HG02943 (cell line): ENCODE measurements around the gene SLC15A3.

Source experiments
- ATAC-seq: cut with Tn5 transposase; IDR thresholded peaks from one replicate; pipeline ENCODE4 v1.9.1; 2021; ENCODE audit warnings: mild to moderate bottlenecking, low read depth, moderate library complexity; ENCODE audit not compliant: unreplicated experiment

The SLC15A3 gene

DNA sequence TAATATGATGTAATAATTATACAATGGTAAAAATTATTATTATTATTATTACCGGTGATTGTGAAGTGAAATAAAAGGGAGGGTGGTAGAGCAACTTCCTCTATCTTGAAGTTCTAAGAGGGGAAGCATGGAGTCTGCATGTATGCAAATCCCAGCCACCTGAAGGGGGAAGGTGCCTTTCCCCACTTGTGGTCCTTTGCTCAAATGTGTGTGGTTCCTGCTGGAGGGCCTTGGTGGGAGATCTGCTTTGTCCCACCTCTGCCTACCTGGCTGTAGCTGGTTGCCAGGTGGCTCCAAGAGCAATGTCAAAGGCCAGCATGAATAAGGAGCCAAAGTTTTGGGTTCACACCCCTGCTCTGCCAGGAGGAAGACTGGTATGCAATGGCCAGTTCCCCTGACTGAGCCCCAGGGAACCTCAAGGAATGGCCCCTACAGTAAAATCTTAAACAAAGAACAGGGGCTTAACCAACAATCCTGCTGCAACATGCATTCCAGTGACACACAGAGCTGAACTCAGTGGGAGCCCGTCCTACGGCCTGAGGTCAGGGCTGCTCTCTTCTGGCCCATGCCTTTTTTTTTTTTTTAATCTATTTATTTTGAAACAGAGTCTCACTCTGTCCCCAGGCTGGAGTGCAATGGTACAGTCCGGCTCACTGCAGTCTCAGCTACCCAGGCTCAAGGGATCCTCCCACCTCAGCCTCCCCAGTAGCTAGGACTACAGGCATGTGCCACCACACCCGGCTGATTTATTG lies 19.2 kb downstream of the SLC15A3 start:
- no peak for ATAC-seq

DNA sequence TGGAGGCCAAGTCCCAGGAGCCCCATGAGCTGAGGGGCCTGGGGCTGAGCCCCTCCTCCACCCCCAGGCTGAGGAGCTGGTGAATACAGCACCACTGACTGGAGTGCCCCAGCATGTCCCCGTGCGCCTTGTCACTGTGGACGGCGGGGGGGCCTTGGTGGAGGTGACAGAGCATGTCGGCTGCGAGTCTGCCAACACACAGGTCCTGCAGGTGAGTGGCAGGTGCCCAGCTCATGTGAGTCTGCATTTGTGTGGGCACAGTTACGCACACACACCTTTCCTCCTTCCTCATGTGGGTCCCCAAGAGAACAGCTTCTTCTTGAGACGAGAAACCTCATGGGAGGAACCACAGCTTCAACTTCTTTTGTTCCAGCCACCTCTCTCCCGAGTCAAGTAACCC lies 20.1 kb downstream of the SLC15A3 start:
- ATAC-seq = no peak

DNA sequence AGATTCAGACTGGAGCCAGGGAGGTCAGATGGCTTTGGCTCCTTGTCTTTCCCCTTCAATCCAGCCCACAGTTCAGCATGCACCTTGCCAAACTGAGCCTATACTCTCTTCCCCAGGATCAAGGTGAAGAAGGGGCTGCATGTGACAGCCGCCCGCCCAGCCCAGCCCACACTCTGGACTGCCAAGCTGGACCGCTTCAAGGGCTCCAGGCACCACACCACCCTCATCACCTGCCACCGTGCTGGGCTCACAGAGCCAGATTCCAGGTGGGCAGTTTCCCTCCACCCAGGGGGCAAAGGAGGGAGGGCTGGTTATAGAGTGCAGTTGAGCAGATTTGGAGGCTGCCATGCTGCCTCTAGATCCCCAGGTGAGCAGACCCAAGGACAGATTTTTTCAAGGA lies 21.6 kb downstream of the SLC15A3 start:
- no peak for ATAC-seq

DNA sequence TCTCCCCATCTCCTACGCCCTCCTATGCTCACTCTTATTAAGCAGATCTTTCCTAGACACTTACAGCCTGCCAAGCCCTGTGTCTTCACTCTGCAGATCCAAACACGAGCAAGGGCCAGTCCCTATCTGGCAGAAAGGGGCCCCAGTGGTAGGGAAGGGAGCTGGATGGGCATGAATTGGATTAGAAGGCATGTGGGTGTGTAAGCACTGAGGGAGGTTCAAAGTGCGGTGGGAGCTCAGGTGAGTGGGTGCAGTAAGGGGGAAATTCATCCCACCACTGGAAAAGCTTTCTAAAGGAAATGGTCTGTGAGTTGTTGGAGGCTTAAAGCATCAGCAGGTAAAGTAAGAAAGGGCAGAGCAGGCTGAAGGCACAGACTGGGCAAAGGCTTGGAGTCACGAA lies 22.2 kb downstream of the SLC15A3 start:
- ATAC-seq = no peak

DNA sequence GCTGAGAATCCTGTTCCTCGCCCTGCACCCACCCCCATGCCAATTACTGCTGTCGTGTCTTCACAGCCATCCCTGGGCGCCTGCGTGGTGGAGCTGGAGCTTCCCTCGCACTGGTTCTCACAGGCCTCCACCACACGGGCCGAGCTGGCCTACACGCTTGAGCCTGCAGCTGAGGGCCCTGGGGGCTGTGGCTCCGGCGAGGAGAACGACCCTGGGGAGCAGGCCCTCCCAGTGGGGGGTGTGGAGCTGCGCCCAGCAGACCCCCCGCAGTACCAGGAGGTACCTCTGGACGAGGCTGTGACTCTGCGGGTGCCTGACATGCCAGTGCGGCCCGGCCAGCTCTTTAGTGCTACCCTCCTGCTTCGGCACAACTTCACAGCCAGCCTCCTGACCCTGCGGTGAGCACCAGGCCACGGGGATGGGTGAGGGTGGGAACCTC lies 23.4 kb downstream of the SLC15A3 start:
- no peak for ATAC-seq

DNA sequence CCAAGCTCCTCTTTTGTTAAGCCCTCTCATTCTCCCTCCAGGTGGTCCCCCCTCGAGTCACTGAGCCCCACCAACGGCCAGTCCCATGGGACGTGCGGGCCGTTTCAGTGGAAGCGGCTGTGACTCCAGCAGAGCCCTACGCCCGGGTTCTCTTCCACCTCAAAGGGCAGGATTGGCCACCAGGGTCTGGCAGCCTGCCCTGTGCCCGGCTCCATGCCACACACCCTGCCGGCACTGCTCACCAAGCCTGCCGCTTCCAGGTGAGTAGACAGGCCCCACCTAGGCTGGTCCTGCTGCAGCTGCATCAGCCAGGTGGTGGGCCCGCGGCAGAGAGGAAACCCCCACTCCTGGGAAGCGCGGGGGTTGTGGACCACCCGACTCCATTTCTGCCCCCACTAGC lies 24.4 kb downstream of the SLC15A3 start:
- no peak for ATAC-seq

DNA sequence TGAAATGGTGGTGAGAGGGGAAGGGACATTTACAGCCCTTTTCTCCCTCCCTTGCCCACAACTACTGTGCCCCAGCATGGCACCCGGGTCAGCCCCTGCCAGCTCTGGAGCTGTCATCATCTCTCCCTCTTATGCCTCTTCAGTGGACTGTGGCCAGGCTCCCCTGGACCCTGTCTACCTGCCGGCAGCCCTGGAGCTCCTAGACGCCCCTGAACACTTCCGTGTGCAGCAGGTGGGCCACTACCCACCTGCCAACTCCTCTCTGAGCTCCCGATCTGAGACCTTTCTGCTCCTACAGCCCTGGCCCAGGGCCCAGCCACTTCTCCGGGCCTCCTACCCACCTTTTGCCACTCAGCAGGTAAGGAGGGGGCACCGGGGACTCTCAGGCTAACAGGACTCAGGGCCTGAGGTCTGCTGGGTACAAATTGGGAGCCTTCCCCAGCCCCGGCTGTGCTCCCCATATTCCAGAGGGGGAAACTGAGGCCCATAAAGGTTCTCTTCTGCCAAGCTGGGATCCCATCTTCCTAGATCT lies 24.8 kb downstream of the SLC15A3 start:
- ATAC-seq = no peak

DNA sequence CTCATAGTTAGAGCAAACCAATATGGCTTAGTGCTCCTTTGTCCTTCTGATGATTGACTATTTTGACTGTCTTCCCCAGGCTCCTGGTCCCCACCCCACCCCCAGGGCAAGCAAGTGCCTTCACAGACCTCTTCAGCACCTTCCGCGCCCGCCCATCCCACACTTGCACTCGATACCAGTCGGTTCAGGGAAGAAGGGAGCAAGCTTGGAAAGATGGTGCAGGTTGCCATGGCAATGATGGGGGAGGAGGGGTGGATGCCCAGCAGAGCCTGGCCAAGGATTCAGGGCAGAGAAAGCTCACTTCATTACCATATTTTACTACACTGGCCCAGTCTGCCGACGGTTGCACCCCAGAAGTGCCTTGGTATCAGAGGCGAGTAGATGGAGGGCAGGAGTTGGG lies 25.5 kb downstream of the SLC15A3 start:
- ATAC-seq = no peak

DNA sequence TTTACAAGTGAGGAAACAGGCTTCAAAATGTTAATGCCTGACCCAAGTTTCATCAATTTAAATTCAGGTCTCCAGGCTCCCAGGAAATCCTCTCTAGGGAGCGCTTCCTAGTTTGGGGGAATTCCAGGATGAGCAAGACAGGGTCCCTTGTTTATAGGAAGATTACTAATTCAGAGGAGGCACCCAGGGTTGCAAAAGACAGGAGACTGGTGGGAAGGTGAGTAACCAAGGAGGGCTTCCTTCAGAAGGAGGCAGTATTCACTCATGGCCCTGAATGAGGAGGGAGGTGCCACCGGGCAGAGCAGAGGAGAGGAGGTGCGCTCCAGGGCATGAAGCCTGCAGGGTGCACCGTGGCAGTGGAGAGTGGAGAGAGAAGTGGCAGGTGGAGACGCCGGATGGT lies 26.1 kb downstream of the SLC15A3 start:
- no peak for ATAC-seq

DNA sequence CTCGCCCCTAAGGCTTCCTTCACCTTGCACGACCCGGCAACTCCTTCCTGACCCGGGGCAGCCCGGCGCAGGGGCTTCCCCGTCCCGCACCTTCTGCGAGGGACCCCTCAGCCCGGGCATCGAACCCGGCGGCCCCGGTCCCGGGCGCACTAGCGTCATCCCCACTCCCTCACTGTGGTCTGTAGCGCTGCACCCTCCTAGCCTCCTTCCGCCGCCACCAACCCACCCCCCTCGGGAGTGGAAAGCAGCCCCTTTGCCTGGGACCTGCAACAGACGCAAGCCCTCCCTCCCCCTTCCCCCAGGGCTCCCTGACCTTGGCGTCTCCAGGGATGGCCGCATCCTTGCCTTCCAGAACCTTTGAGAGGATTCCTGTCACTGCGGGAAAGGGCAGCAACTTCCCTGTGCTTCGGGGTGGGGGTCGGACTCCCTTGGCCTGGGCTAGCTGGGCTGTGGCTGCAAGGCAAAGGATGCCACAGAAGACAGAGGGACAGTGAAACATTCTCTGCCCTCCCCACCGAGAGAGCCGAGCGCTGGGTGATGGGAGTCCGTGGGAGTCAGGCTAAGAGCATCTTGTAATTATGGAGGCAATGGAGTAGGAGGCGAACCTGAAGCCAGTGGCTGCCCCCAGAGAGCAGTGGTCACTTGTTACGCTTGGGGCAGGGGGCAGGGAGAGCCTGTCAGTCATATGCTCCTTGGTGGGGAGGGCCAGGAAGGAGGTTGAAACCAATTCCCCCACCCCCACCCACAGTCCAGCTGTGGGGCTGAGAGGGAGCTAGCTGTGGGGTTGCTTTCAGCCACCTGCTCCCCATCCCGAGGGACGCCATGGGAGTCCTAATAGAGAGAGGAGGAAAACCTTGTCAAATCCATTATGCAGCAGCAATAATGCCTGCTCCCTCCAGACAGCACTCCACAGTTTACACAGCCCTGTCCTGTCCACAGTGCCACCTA lies 26.8 kb downstream of the SLC15A3 start:
- no peak for ATAC-seq

DNA sequence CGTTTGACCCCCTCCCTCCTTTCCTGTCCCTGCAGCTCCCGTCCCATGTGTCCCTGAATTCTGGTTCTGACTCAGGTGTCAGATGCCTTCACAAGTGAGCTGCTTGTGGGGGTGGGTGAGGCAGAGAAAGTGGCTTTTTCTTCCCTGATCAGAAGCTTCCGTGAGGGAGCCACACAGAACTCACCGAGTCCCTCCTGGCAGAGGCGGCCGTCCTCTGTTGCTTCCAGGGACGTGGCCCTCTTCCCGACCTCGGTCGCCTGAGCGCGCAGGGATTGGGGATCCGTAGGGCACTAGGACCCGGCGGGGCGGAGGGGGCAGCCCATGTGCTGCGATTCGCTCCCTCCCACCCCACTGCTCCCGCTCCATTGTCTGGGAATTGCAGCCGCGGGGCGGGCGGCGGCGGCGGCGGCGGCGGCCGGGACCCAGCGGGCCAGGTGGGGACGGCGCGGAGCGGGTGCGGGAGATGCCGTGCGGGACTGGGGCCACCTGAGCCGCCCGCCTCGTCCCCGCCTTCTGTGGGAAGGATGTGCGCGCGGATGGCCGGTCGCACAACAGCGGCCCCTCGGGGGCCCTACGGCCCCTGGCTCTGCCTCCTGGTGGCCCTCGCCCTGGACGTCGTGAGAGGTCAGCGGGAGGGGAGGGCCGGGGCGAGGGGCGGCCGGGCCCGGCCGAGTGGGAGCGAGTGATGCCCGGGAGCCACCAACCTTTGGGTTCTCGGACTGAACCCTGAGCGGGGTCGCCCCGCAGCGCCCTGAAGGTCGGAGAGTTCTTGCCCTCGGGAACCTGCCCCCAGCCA lies 27.7 kb downstream of the SLC15A3 start, which contains the start of gene TMEM132A:
TSS of gene TMEM132A (plus strand) at position 351 of the 796 bp plus-strand sequence. CDS start at position 525, 174 bp downstream.
- ATAC-seq = no peak

DNA sequence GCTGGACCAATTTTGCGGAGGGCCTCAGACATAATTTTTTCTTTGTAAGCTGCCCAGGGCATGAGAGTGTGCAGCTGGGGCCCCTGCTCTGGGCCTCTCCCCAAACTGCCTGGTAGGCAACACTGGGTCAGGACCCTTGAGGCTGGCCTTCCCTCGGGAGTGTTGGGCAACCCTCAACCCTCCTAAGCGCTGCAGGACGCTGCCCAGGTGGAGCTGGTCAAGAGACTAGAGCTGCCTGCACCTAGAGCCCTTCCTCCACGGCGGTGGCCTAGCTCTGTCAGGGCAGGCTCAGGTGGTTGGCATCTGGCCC lies 28.2 kb downstream of the SLC15A3 start:
- no peak for ATAC-seq

DNA sequence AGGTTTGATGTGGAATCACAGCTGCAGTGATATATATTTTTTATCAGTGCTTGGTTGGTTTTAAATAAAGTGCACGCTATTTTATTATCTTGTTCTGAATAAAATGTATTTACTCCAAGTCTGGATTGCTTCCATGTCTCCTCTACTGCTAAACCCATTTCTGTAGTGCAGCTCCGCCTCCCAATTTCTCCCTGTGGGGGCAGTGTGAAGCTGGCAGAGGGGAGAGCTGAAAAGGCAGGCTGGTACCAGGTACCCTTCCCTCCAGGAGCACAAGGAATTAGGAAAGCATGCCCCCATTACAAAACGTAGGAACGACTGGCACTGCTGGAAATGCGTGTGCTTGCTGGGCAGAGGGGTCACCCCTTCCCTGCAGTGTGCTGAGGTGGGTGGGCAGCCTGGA lies 28.6 kb downstream of the SLC15A3 start:
- no peak for ATAC-seq

DNA sequence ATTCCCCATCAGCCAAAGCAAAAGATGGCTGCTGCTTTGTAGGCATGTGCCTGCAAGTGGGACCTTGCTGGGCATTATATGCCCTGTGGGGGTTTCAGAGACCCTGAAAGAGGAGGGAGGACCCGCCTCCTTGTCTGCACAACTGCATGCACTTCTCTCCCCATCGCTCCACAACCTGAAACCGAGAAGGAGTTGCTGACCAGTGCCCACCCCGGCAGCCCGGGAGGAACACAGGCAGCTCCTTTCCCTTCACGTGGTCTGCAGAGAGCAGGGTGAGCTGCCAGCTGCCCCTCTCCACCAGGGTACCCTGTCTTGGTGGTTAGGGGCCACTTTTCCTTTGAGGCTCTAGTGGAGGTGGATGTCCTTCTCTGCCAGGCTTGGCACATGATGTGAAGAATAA lies 29.1 kb downstream of the SLC15A3 start:
- no peak for ATAC-seq

DNA sequence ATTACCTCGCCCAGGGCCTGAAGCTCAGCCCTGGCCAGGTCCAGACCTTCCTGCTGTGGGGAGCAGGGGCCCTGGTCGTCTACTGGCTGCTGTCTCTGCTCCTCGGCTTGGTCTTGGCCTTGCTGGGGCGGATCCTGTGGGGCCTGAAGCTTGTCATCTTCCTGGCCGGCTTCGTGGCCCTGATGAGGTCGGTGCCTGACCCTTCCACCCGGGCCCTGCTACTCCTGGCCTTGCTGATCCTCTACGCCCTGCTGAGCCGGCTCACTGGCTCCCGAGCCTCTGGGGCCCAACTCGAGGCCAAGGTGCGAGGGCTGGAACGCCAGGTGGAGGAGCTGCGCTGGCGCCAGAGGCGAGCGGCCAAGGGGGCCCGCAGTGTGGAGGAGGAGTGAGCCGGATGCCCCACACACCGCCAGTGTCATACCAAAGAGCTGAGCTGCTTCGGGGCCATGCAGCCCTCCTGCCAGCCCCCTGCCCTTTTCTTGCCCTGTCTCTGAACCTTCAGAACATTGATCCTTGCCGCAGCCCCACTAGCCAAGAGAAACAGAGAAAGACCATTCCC lies 30.1 kb downstream of the SLC15A3 start:
- ATAC-seq = no peak

DNA sequence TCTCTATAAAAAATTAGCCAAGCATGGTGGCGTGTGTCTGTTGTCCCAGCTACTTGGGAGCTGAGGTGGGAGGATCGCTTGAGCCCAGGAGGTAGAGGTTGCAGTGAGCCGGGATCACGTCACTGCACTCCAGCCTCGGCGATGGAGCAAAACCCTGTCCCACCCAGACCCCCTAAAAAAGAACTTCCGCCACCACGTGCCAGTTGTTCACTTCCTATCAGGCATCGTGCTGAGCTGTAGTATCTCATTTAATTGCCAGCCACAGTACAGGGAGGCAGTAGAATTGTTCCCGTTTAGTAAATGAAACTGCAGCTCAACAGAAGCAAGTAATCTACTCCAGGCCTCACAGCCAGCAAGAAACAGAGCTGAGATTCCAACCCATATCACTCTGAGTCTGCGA lies 30.7 kb downstream of the SLC15A3 start:
- no peak for ATAC-seq

DNA sequence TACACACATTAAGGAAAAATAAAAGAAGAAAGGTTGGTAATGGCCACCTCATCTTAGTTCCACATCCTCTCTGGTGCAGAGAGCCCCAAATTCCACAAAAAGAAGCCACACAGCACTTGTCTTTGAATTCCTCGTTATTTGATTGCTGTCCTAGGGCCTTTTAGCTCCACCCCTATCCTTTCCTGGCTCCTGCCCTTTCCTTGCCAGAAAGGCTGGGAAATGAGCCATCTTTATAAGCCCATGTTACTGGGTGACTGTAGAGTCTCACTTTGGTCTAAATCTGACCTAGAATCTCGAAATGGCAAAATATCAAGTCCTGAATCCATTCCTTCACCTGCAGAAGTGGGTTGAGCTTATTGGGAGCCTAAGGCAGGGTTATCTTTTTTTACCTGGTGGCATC lies 32.0 kb downstream of the SLC15A3 start:
- ATAC-seq = no peak

DNA sequence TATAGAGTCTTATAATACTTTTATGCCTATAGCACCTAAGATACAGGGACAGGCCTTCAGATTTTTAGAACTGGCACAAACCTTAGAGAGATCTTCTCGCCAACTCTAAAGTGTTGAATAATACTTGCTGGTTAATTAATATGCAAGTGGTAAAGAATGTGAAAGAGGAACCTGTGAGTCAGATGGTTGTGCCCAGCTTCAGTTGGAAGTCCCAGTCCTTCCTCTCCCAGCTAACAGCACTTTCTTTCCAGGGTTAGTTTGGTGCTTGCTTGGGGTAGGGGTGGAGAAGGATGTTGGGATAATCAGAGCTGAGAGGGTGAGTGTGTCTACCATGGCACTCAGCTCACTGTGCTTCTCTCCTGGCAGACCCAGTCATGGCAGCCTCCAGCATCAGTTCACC lies 32.7 kb downstream of the SLC15A3 start:
- ATAC-seq = no peak

DNA sequence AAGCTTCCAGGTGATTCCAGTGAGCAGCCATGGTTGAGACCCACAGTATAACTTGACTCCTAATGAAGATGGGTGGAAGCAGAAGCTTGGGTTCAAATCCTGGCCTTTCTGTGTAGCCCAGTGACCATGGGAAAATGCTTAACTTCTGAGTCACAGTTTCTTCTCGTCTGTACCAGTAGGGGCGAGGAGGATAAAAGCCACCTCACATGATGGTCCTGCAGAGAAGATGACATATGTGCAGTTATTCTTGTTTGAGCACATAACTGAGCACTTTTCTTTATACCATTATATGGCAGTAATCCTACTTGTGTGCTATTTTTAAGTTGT lies 33.1 kb downstream of the SLC15A3 start:
- ATAC-seq = no peak

DNA sequence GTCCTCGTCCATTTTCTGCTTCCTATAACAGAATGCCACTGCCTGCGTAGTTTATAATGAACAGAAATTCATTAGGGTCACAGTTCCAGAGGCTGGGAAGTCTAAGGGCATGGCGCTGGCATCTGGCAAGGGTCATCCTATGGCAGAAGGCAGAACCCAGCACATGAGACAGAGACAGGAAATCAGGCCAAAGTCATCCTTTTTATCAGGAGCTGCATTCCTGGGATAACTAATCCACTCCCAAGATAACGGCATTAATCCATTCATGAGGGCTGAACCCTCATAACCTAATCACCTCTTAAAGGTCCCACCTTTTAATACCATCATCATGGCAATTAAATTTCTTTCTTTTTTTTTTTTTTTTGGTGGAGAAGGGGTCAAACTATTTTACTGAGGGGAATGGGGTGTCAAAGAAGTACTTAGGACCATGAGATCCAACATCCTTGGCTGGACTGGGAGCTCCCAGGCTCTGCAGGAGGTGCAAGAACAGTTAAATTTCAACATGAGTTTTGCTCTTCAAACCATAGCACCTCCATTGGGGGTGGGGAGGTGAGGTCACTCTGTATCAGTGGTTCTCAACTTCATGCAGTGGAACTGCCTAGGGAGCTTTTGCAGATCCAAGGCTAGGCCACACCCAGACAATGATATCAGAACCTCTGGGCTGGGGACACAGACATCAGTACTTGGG lies 33.6 kb downstream of the SLC15A3 start:
- ATAC-seq = no peak
